IMR-90 (cell line): Measurements from ENCODE around the gene NEURL4. TPM values are rescaled to one million over a fixed set of nuclear protein-coding genes. Genes with fewer than 3 reads are reported as not detected.

ENCODE experiments used
- ATAC-seq: fragments of 200-7000 bp; cut with Tn5 transposase; 2 replicates; pipeline ENCODE4 v1.9.1; 2020; ENCODE audit warnings: low read depth, mild to moderate bottlenecking, moderate library complexity
- BruUV-seq: library from RNA; stranded (reverse); fragments of 400-500 nt; replicated peaks from 2 replicates; lab custom pipeline; 2021; lab: Mats Ljungman, UMichigan
- CTCF ChIA-PET: fragments of 300-600 bp; formaldehyde crosslinking; extraction: SDS; loops from one replicate; lab custom pipeline; 2021; ENCODE audit warnings: antibody characterized with exemption; lab: Yijun Ruan, JAX
- POLR2A ChIA-PET: fragments of 300-600 bp; sonication (Branson Sonifier 250); formaldehyde crosslinking; loops from one replicate; lab custom pipeline; 2022; ENCODE audit warnings: antibody characterized with exemption; ENCODE audit not compliant: unreplicated experiment; lab: Charles Lee
- DNase-seq: peaks from one replicate; pipeline ENCODE4 v3.0.0; 2013
- H2AFZ ChIP-seq: replicated peaks from 2 replicates; pipeline ENCODE3; 2013; ENCODE audit warnings: low read length, mild to moderate bottlenecking; ENCODE audit not compliant: poor library complexity
- H2AK5ac ChIP-seq: 2 replicates; pipeline ENCODE4 v1.6.1; 2013; ENCODE audit warnings: low read depth, low read length, inconsistent platforms
- H2AK9ac ChIP-seq: replicated peaks from 2 replicates; pipeline ENCODE3; 2013; ENCODE audit warnings: mild to moderate bottlenecking, low read depth, low read length, moderate library complexity; ENCODE audit not compliant: poor library complexity
- H2BK120ac ChIP-seq: 2 replicates; pipeline ENCODE4 v1.6.1; 2013; ENCODE audit warnings: low read depth, low read length, inconsistent platforms
- H2BK15ac ChIP-seq: 3 replicates; pipeline ENCODE4 v1.6.1; 2013; ENCODE audit warnings: low read depth, low read length, inconsistent platforms
- H2BK20ac ChIP-seq: 2 replicates; pipeline ENCODE4 v1.6.1; 2013; ENCODE audit warnings: low read depth, mild to moderate bottlenecking, inconsistent platforms, low read length, moderate library complexity
- H2BK5ac ChIP-seq: 2 replicates; pipeline ENCODE4 v1.6.1; 2013; ENCODE audit warnings: mild to moderate bottlenecking, low read depth, low read length, inconsistent platforms; ENCODE audit not compliant: poor library complexity, severe bottlenecking
- H3K14ac ChIP-seq: replicated peaks from 2 replicates; pipeline ENCODE4 v1.6.1; 2013; ENCODE audit warnings: low read depth, low read length, inconsistent platforms
- H3K18ac ChIP-seq: 2 replicates; pipeline ENCODE4 v1.6.1; 2013; ENCODE audit warnings: low read depth, low read length, control low read depth
- H3K23ac ChIP-seq: 2 replicates; pipeline ENCODE4 v1.6.1; 2013; ENCODE audit warnings: low read depth, low read length, inconsistent platforms
- H3K27ac ChIP-seq: 2 replicates; pipeline ENCODE4 v1.5.1; 2013; ENCODE audit warnings: mild to moderate bottlenecking, control low read depth, low read length; ENCODE audit not compliant: insufficient read depth
- H3K27me3 ChIP-seq: 2 replicates; pipeline ENCODE4 v1.6.1; 2013; ENCODE audit warnings: low read length; ENCODE audit not compliant: control insufficient read depth, insufficient read depth
- H3K36me3 ChIP-seq: 2 replicates; pipeline ENCODE4 v1.6.1; 2013; ENCODE audit warnings: low read length, mixed read lengths; ENCODE audit not compliant: control insufficient read depth, insufficient read depth
- H3K4ac ChIP-seq: 2 replicates; pipeline ENCODE4 v1.6.1; 2013; ENCODE audit warnings: low read depth, low read length, inconsistent platforms
- H3K4me1 ChIP-seq: 2 replicates; pipeline ENCODE4 v1.6.1; 2013; ENCODE audit warnings: low read length, mixed read lengths; ENCODE audit not compliant: control insufficient read depth, insufficient read depth
- H3K4me2 ChIP-seq: 2 replicates; pipeline ENCODE4 v1.6.1; 2013; ENCODE audit warnings: low read depth, mild to moderate bottlenecking, control low read depth, low read length, moderate library complexity
- H3K4me3 ChIP-seq: 2 replicates; pipeline ENCODE4 v1.5.1; 2013; ENCODE audit warnings: low read depth, mild to moderate bottlenecking, control low read depth, low read length, moderate library complexity; ENCODE audit not compliant: insufficient read depth
- H3K56ac ChIP-seq: 2 replicates; pipeline ENCODE4 v1.6.1; 2013; ENCODE audit warnings: low read length, inconsistent platforms; ENCODE audit not compliant: insufficient read depth; ENCODE audit errors: extremely low read depth
- H3K79me1 ChIP-seq, 2 experiments: 2 replicates each; pipeline ENCODE4 v1.6.1; 2013; ENCODE audit warnings: low read length in 2 of 2, inconsistent platforms in 1 of 2, low read depth in 1 of 2
- H3K9ac ChIP-seq: 2 replicates; pipeline ENCODE4 v1.6.1; 2013; ENCODE audit warnings: low read depth, low read length, control low read depth
- H3K9me1 ChIP-seq: 2 replicates; pipeline ENCODE4 v1.6.1; 2013; ENCODE audit warnings: low read length, inconsistent platforms; ENCODE audit not compliant: insufficient read depth
- H3K9me3 ChIP-seq: 2 replicates; pipeline ENCODE4 v1.6.1; 2013; ENCODE audit warnings: low read length; ENCODE audit not compliant: control insufficient read depth, insufficient read depth
- H4K20me1 ChIP-seq: 2 replicates; pipeline ENCODE4 v1.6.1; 2013; ENCODE audit warnings: low read length, inconsistent platforms; ENCODE audit not compliant: insufficient read depth
- H4K5ac ChIP-seq: 2 replicates; pipeline ENCODE4 v1.6.1; 2013; ENCODE audit warnings: mild to moderate bottlenecking, low read depth, low read length, control low read depth
- H4K8ac ChIP-seq, 2 experiments: 2 replicates each; pipeline ENCODE4 v1.6.1; 2013; ENCODE audit warnings: low read depth in 2 of 2, low read length in 2 of 2, control low read depth in 1 of 2, inconsistent platforms in 1 of 2
- H4K91ac ChIP-seq: 2 replicates; pipeline ENCODE4 v1.6.1; 2013; ENCODE audit warnings: low read depth, low read length, inconsistent platforms; ENCODE audit not compliant: insufficient read depth
- MAFK ChIP-seq: IDR thresholded peaks from 2 replicates; pipeline ENCODE4 v1.6.1; 2012; ENCODE audit warnings: low read depth, low read length, improper control_type of control experiment
- MAZ ChIP-seq: IDR thresholded peaks from 2 replicates; pipeline ENCODE4 v1.6.1; 2012; ENCODE audit warnings: low read depth, mild to moderate bottlenecking, low read length, improper control_type of control experiment, moderate library complexity, borderline replicate concordance
- SMC3 ChIP-seq: fragments of 150-350 bp; IDR thresholded peaks from 2 replicates; pipeline ENCODE4 v1.6.1; 2016; ENCODE audit warnings: low read depth, mild to moderate bottlenecking, antibody characterized with exemption, low read length, moderate library complexity
- WGBS, 2 experiments: methylation state at CpG; one replicate each; pipeline versions ENCODE4 v1.1.5 to v1.1.7; 2013; ENCODE audit warnings: missing lambda C conversion rate in 2 of 2; ENCODE audit not compliant: insufficient read length in 1 of 2; ENCODE audit errors: extremely low coverage in 2 of 2; 5-methylcytosine and 5-hydroxymethylcytosine counted together
- dilution Hi-C: fragments of 300-500 bp; cut with HindIII; formaldehyde crosslinking; loops from one replicate; pipeline ENCODE4 v1.14.3; 2018; ENCODE audit warnings: low sequenced_read_pairs; ENCODE audit not compliant: unreplicated experiment
- in situ Hi-C: fragments of 300-500 bp; cut with MboI; formaldehyde crosslinking; loops from 3 replicates; pipeline ENCODE4 v1.14.3; 2019; ENCODE audit warnings: low sequenced_read_pairs, inconsistent platforms, mixed read lengths
- intact Hi-C: fragments of 100-400 bp; cut with micrococcal nuclease; formaldehyde crosslinking; loops from 2 replicates; pipeline ENCODE4 v1.10.0; 2022
- polyA plus RNA-seq, 3 experiments: library from polyadenylated mRNA; depleted of rRNA; stranded (reverse); fragments of >200 nt; gene quantifications; 2 replicates each; pipeline ENCODE4 v1.2.3, GENCODE V29; 2012; ENCODE audit warnings: low replicate concordance in 1 of 3
- total RNA-seq: library from RNA; depleted of rRNA; stranded (reverse); fragments of >200 nt; gene quantifications from 2 replicates; pipeline ENCODE4 v1.2.3, GENCODE V29; 2012
- TF ChIP-seq, protein P1 (sequence below): fragments of 150-350 bp; IDR thresholded peaks from 2 replicates; pipeline ENCODE4 v1.6.1; 2017; ENCODE audit warnings: mild to moderate bottlenecking, antibody characterized with exemption, low read length, low read depth

The NEURL4 gene
- total and polyA plus RNA-seq, 2 of the 4 experiments (the other 2 are of a cell fraction) = 8.4 to 23.3 TPM

DNA sequence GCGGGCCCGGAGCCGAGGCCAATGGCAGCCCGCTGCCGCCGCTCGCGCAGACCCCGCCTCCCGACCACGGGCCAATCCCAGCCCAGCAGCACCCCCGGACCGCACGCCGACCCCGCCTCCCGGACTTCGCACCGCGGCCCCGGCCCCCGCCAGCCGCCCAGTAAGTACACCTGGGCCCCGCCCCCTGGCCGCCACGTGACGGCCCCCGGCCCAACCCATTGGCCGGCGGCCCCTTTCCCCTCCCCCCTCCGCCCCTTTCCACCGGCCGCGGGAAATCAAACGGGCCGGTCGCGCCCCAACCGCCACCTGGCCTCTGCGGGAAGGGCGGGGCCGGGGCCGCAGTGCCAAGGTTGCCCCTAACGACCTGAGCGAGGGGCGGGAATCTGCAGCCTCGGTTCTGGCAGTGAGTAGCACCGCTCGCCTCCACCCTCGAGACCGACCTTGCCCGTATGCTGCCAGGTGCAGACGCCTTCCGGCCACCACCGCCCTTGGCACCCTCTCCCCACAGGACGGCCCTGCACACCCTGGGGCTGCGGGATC is 34.5 kb downstream of the NEURL4 start, which contains the start of gene YBX2:
TSS of gene YBX2 (minus strand) at position 26 of the 540 bp plus-strand sequence. CDS start 139 bp downstream, outside the sequence.
- BruUV-seq = no TSS peak
- Histone ChIP-seq H3K4me3 (peak within 1 kb of the TSS; percentile 31), H2AFZ (peak within 1 kb of the TSS; percentile 88), H2AK5ac (no peak within 1 kb of the TSS), H3K23ac (no peak within 1 kb of the TSS), H3K4me1 (peaks cover 3% of the 10 kb centered on the region), H4K91ac (no peak within 1 kb of the TSS), H3K14ac (no peak within 1 kb of the TSS), H4K5ac (no peak within 1 kb of the TSS), H2BK20ac (no peak within 1 kb of the TSS), H3K27ac (no peak within 1 kb of the TSS), H2AK9ac (peak within 1 kb of the TSS; percentile 23), H3K36me3 (no peaks in the 10 kb centered on the region), H2BK15ac (no peak within 1 kb of the TSS), H3K56ac (no peak within 1 kb of the TSS), H3K9me1 (no peaks in the 10 kb centered on the region; the same call in 1 of the 2 replicates), H3K4ac (no peak within 1 kb of the TSS), H4K8ac (no peak within 1 kb of the TSS), H3K9ac (no peak within 1 kb of the TSS), H4K20me1 (0 out of 2 replicates have a peak, but pooled peaks cover 3% of the 10 kb centered on the region), H2BK120ac (no peak within 1 kb of the TSS), H3K4me2 (peak within 1 kb of the TSS; percentile 83), H3K27me3 (peaks cover 55% of the 10 kb centered on the region), H2BK5ac (no peak within 1 kb of the TSS), H3K79me1 (no peaks in the 10 kb centered on the region), H3K18ac (no peak within 1 kb of the TSS), H3K9me3 (no peaks in the 10 kb centered on the region; the same call in 1 of the 2 replicates)
- dilution Hi-C loops (no loop called here), intact Hi-C loops (loop anchor here (5.0 kb wide), 1 partner anchor 57 kb away; the partner anchor contains the start of gene PHF23), in situ Hi-C loops (no loop called here)
- peak; percentile 7 for DNase-seq
- 3% methylated on average over 21 of the region's 57 CpGs; no CpG with 5 or more reads in 1 of the 2 experiments for WGBS, 2 experiments
- ChIA-PET POLR2A (no interaction called here), CTCF (no interaction called here)
- peak; percentile 55 for ATAC-seq
- TF ChIP-seq MAFK = no peak
- TF ChIP-seq, protein P1, sequence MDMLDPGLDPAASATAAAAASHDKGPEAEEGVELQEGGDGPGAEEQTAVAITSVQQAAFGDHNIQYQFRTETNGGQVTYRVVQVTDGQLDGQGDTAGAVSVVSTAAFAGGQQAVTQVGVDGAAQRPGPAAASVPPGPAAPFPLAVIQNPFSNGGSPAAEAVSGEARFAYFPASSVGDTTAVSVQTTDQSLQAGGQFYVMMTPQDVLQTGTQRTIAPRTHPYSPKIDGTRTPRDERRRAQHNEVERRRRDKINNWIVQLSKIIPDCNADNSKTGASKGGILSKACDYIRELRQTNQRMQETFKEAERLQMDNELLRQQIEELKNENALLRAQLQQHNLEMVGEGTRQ = peak; percentile 78
- no peak for TF ChIP-seq SMC3
- TF ChIP-seq MAZ = no peak
